GOT3 (cell line): ENCODE results near the gene CALHM2.

Experiments
- DNase-seq: peaks from one replicate; lab custom pipeline; 2025; ENCODE audit warnings: mixed read lengths; lab: John Stamatoyannopoulos, UW

The CALHM2 gene

DNA sequence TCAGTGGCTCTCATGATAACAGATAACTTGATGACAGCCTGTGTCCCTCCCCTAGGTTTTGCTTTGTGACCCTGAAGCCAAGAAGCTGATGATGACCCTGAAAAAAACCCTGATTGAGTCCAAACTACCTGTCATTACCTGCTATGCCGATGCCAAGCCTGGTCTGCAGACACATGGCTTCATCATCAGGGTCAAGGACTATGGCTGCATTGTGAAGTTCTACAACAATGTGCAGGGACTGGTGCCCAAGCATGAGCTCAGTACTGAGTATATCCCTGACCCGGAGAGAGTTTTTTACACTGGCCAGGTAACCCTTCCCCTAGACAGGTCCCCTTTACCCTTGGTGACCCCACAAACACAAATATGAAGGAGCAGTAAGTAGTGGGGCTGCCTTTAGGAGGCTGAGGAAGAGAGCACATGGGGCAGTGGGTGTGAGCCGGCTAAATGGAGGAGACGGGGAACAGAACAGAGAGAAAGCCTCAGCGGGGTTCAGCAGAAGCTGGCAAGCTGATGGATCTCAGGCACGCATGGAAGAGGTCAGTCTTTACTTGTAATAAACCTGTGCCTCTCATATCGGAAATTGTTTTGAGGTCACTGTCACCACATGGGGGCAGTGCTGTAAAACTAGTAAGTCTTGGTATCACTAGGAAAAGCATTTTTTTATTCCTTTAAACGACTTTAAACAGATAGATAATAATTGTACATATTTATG, 35.6 kb downstream of the CALHM2 start:
- DNase-seq = no peak

DNA sequence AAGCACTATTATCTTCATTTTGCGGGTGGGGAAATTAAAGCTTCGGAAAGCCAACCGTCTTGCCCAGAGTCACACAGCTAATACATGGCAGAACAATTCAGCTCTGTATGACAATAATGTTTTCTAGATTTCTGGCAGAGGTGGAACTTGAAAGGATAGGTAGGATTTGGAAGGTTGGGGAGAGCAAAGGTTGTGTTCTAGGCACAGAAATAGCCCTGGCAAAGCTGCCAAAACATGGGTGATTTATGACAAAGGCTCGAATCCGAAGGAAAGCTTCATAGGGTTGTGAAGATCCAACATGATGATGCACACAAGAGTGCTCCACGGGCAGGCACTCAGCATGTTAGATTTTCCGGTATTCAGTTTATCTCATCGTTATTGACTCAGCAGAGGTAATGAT, 36.6 kb downstream of the CALHM2 start:
- no peak for DNase-seq

DNA sequence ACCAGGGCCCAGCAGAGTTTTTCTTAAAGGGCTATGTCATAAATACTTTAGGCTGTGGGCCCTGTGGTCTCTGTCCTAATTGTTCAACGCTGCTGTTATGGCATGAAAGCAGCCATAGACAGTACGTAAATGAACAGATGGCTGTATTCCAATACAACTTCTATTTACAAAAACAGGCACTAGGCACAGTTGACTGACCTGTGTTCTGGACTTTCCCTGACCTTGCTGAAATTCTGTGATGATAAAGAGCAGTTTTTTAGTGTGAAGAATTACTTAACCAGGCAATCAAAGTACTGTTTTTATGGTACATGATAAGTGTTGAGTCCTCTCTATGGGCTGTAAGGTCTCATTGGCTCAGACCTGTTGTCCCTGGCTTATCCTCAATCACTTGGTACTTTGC, 38.6 kb downstream of the CALHM2 start:
- DNase-seq = no peak

DNA sequence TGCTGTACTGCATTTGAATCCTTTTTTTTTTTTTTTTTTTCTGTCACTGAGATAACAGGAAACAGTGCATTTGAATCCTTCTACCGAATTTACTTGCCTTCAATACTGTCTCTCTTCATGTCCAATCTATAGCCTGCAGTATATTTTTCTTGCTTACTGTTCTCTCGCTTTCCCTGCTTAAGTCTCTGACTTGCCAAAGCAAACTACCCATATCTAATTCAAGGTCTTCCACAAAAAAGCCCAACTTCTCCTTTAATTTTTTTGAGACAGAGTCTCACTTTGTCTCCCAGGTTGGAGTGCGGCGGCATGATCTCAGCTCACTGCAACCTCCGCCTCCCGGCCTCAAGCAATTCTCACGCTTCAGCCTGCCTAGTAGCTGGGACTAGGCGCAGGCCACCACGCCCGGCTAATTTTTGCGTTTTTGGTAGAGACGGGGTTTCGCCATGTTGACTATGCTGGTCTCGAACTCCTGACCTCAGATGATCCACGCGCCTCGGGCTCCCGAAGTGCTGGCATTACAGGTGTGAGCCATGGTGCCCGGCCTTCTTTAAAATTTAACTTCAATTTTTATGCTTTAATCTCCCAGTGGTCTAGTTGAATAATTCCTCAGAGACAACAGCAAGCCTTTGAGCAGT, 54.9 kb downstream of the CALHM2 start:
- no peak for DNase-seq

DNA sequence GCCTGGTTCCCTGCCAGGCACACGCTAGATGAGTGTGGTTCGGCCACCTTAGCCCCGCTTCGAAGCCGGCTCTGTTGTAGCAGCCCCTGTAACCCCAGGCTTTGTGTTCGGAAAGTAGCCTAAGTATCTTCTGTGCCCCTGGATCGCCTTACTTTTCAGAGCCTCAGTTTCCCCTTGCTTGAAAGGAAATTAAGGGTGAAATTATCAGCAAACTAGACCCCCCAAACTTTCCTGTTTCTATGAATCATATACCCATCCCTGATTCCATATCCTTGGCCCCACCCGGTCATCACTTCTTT, 55.4 kb downstream of the CALHM2 start:
- no peak for DNase-seq
